Measurements from ENCODE around the gene S100PBP. TPM values are rescaled to one million over a fixed set of nuclear protein-coding genes. Genes with fewer than 3 reads are reported as not detected.

S100PBP gene
- total and polyA plus RNA-seq, 7 donors, result 3.9 to 18.1 (median 9.7) TPM

GRCh38 chr1:32906654-32907053 is 89.2 kb downstream of the S100PBP start:
- no peak for ATAC-seq
- no peak for DNase-seq
- intact Hi-C loops (cut with DNase I), result no loop called here
- 77 to 85% (median 82%) methylated on average over 7 of the region's 7 CpGs for WGBS, 3 donors
- Histone ChIP-seq H3K36me3 (ENCODE audit: insufficient read depth in 1 of 2, low read depth in 1 of 2) (no peaks in the 10 kb centered on the region), H3K4me1 (no peaks in the 10 kb centered on the region), H3K27ac (no peak overlapping the region), H3K9me3 (no peaks in the 10 kb centered on the region), H3K4me3 (no peak overlapping the region), H3K27me3 (ENCODE audit: insufficient read depth in 3 of 3, low read length in 2 of 3) (peaks cover 0 to 10% (median under 1%) of the 10 kb centered on the region in 3 donors)
- TF ChIP-seq, protein P1, sequence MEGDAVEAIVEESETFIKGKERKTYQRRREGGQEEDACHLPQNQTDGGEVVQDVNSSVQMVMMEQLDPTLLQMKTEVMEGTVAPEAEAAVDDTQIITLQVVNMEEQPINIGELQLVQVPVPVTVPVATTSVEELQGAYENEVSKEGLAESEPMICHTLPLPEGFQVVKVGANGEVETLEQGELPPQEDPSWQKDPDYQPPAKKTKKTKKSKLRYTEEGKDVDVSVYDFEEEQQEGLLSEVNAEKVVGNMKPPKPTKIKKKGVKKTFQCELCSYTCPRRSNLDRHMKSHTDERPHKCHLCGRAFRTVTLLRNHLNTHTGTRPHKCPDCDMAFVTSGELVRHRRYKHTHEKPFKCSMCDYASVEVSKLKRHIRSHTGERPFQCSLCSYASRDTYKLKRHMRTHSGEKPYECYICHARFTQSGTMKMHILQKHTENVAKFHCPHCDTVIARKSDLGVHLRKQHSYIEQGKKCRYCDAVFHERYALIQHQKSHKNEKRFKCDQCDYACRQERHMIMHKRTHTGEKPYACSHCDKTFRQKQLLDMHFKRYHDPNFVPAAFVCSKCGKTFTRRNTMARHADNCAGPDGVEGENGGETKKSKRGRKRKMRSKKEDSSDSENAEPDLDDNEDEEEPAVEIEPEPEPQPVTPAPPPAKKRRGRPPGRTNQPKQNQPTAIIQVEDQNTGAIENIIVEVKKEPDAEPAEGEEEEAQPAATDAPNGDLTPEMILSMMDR (IDR thresholded peaks at IDR 0.05), result no peak

DNA sequence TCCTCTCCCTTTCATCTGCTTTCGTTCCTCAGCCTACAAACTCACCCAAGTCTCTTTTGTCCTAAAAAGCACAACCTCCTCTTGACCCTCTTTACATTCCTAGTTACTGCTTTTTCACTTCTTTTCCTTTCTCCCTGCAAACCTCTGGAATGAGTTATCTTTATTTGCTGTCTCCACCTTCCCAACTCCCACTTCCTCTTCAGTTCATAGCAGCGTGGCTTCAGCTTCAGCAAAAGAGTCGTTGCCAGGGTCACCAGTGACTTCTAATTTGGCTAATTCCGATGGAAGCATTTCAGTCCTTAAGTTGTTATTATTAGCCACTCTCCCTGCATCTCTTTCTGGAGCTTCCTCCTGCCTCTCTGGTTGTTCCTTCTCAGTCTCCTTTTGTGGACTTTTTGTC is 90.0 kb downstream of the S100PBP start:
- 25 to 41% (median 35%) methylated on average over 4 of the region's 4 CpGs for WGBS, 3 donors
- no peaks in the 10 kb centered on the region for H3K4me1 ChIP-seq
- H3K27ac ChIP-seq, result no peak overlapping the region
- TF ChIP-seq, protein P1 (IDR thresholded peaks at IDR 0.05), result no peak
- no peaks in the 10 kb centered on the region for H3K36me3 ChIP-seq (ENCODE audit: insufficient read depth in 1 of 2, low read depth in 1 of 2)
- H3K27me3 ChIP-seq (ENCODE audit: insufficient read depth in 3 of 3, low read length in 2 of 3), result peaks cover 0 to 5% (median 0%) of the 10 kb centered on the region in 3 donors
- no peak overlapping the region for H3K4me3 ChIP-seq
- intact Hi-C loops (cut with DNase I), result no loop called here
- ATAC-seq (no peak), DNase-seq (no peak)
- H3K9me3 ChIP-seq, result no peaks in the 10 kb centered on the region

Other genes with a start within 250 kb of the S100PBP start
- 10 to 100 TPM; 25.3 to 38.5 (median 29.4) TPM for gene ZBTB8OS, start 167.1 kb upstream of the S100PBP start, total RNA-seq
- gene ZBTB8OS, start 167.1 kb upstream of the S100PBP start, polyA plus RNA-seq, result 10 to 100 TPM; 42.9 to 76.4 (median 47.6) TPM
- gene RBBP4, start 166.4 kb upstream of the S100PBP start, total RNA-seq, result 10 to 100 TPM; 66.3 to 87.8 (median 85.1) TPM
- gene RBBP4, start 166.4 kb upstream of the S100PBP start, polyA plus RNA-seq, result 10 to 100 TPM; 29.5 to 59.7 (median 46.6) TPM
- 10 to 100 TPM; 40.4 to 82.5 (median 54.4) TPM for gene SYNC, start 114.9 kb upstream of the S100PBP start, total RNA-seq
- gene SYNC, start 114.9 kb upstream of the S100PBP start, polyA plus RNA-seq, result 10 to 100 TPM; 46.1 to 74.7 (median 49.1) TPM
- 10 to 100 TPM; 36.9 to 90.2 (median 72.4) TPM for gene YARS1, start 295 bp upstream of the S100PBP start, total RNA-seq
- gene YARS1, start 295 bp upstream of the S100PBP start, polyA plus RNA-seq, result 100 to 1,000 TPM in 1 of 3 donors, 10 to 100 TPM in 2; 43.0 to 114 (median 90.9) TPM
- gene FNDC5, start 53.3 kb downstream of the S100PBP start, total RNA-seq, result 100 to 1,000 TPM in 1 of 4 donors, 10 to 100 TPM in 3; 72.8 to 184 (median 86.6) TPM
- gene FNDC5, start 53.3 kb downstream of the S100PBP start, polyA plus RNA-seq, result 100 to 1,000 TPM in 1 of 3 donors, 10 to 100 TPM in 2; 73.3 to 176 (median 91.6) TPM
- gene HPCA, start 68.8 kb downstream of the S100PBP start, total RNA-seq, result not detected
- under 1 TPM in 1 of 3 donors, not detected in 2; 0.22 TPM for gene HPCA, start 68.8 kb downstream of the S100PBP start, polyA plus RNA-seq
- gene TMEM54, start 83.7 kb downstream of the S100PBP start, total RNA-seq, result 10 to 100 TPM in 1 of 4 donors, 1 to 10 TPM in 3; 4.8 to 11.8 (median 6.1) TPM
- 1 to 10 TPM; 4.7 to 6.3 (median 5.9) TPM for gene TMEM54, start 83.7 kb downstream of the S100PBP start, polyA plus RNA-seq
- 10 to 100 TPM; 13.1 to 23.4 (median 18.9) TPM for gene RNF19B, start 147.2 kb downstream of the S100PBP start, total RNA-seq
- gene RNF19B, start 147.2 kb downstream of the S100PBP start, polyA plus RNA-seq, result 10 to 100 TPM; 10.4 to 32.5 (median 15.9) TPM
- 100 to 1,000 TPM; 108 to 206 (median 130) TPM for gene AK2, start 219.2 kb downstream of the S100PBP start, total RNA-seq
- 100 to 1,000 TPM; 152 to 270 (median 169) TPM for gene AK2, start 219.2 kb downstream of the S100PBP start, polyA plus RNA-seq